Activated CD8-positive, alpha-beta memory T cell treated with anti-CD3 and anti-CD28 coated beads, Interleukin-2, amount 10 ng/mL, durations not matched to agents 7 days and 5 days (primary cell): Measurements from ENCODE around the gene NDC80. TPM values are rescaled to one million over a fixed set of nuclear protein-coding genes. Genes with fewer than 3 reads are reported as not detected.
A peak's percentile ranks its signal among the peaks of the same experiment; 100 is the strongest.

Experiments used
- ATAC-seq: fragments of 150-1000 bp; cut with Tn5 transposase; one replicate; pipeline ENCODE4 v1.10.0; 2021; ENCODE audit warnings: moderate library complexity
- CTCF ChIA-PET: fragments of 350-600 bp; sonication (Branson Sonifier 250); formaldehyde crosslinking; loops from one replicate; lab custom pipeline; 2021; ENCODE audit warnings: antibody characterized with exemption; lab: Charles Lee
- DNase-seq: peaks from one replicate; pipeline ENCODE4 v3.0.0-alpha.2; 2020
- H3K27ac Mint-ChIP-seq: one replicate; pipeline ENCODE4 v1.8.0; 2021; ENCODE audit warnings: mild to moderate bottlenecking, mixed read lengths
- H3K27me3 Mint-ChIP-seq: one replicate; pipeline ENCODE4 v1.8.0; 2021; ENCODE audit warnings: mixed read lengths
- H3K36me3 Mint-ChIP-seq: one replicate; pipeline ENCODE4 v1.8.0; 2021; ENCODE audit warnings: mild to moderate bottlenecking, mixed read lengths
- H3K4me1 Mint-ChIP-seq: one replicate; pipeline ENCODE4 v1.8.0; 2021; ENCODE audit warnings: mixed read lengths
- H3K4me3 Mint-ChIP-seq: one replicate; pipeline ENCODE4 v1.8.0; 2021; ENCODE audit warnings: mild to moderate bottlenecking, moderate library complexity, mixed read lengths
- H3K9me3 Mint-ChIP-seq: one replicate; pipeline ENCODE4 v1.8.0; 2022; ENCODE audit warnings: low read depth, mixed read lengths
- total RNA-seq, 2 experiments: library from RNA; stranded (reverse); gene quantifications; one replicate each; pipeline ENCODE4 v1.2.3, GENCODE V29; 2021

Gene NDC80
- total RNA-seq, 2 experiments from 2014 or later, result 83.9 to 101 TPM

- no peaks in the 10 kb centered on the region for H3K27me3 Mint-ChIP-seq
- peaks cover 42% of the 10 kb centered on the region for H3K36me3 Mint-ChIP-seq
- CTCF ChIA-PET, result interaction anchor here (0.8 to 2.5 kb wide), 2 partner anchors 27 to 111 kb away, joined by 3 to 8 read pairs; no protein-coding TSS in a partner anchor
- H3K4me3 Mint-ChIP-seq, result peak overlapping the region; percentile 97
- H3K4me1 Mint-ChIP-seq, result peaks cover 47% of the 10 kb centered on the region
- ATAC-seq (no peak), DNase-seq (no peak)
- no peaks in the 10 kb centered on the region for H3K9me3 Mint-ChIP-seq
- H3K27ac Mint-ChIP-seq, result peak overlapping the region; percentile 21
Observed at GRCh38 chr18:2569338-2570207, 1.8 kb upstream of the NDC80 start.

DNA sequence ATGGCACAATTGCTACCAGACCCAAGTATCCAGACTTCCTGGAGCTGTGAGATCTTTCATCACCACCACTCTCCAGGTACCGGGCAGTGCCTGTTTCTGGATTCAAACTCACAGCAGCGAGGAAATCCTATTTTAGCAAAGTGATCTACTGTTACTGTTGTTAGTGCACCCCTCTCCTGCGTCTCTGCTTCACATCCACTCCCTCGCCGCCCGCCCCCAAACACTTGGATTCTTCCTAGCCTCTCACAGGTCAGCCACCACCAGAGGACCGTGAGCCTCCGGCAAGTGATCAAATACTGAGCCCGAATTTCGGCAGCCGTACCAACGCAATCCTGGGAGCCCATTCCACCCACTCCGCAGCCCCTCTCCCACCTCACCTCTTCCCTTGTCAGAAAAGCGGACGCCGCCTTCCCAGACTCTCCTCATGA lies 571 bp upstream of the NDC80 start:
- Mint-ChIP-seq H3K4me3 (peak overlapping the region; percentile 97), H3K36me3 (peaks cover 44% of the 10 kb centered on the region), H3K4me1 (peaks cover 51% of the 10 kb centered on the region), H3K9me3 (no peaks in the 10 kb centered on the region), H3K27me3 (no peaks in the 10 kb centered on the region), H3K27ac (peak overlapping the region; percentile 99)
- CTCF ChIA-PET, result interaction anchor here (0.8 to 2.5 kb wide), 7 partner anchors 15 to 110 kb away, joined by 3 to 8 read pairs (median 4); partner anchors contain the start of gene SMCHD1
- DNase-seq, result peak; percentile 75
- ATAC-seq, result peak; percentile 58

DNA sequence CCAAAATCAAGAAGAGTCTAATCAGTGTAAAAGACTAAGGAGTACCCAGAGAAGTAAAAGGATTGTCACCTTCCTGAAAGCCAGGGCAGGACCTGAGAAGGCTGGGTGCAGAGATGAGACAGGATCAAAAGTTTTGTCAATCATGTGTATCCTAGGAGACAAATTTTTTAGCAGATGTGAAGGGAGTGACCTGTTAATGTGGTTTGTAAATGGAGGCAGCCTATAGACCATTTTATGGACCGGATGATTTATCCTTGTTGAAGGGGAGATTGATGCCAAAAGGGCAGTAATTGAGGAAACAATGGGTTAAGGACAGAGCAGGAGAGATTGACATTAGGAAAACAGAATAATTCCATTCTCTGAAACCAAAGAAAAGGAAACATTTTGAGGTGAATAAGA lies 813 bp downstream of the NDC80 start:
- ATAC-seq, result peak; percentile 20

GRCh38 chr18:2572892-2573291 lies 1.5 kb downstream of the NDC80 start:
- ATAC-seq (no peak), DNase-seq (no peak)
- CTCF ChIA-PET, result interaction anchor here (1.0 to 1.2 kb wide), 2 partner anchors 78 to 83 kb away, joined by 3 to 5 read pairs; no protein-coding TSS in a partner anchor
- H3K9me3 Mint-ChIP-seq, result no peaks in the 10 kb centered on the region
- H3K36me3 Mint-ChIP-seq, result peaks cover 50% of the 10 kb centered on the region
- H3K4me3 Mint-ChIP-seq, result peak overlapping the region; percentile 97
- no peaks in the 10 kb centered on the region for H3K27me3 Mint-ChIP-seq
- peak overlapping the region; percentile 99 for H3K27ac Mint-ChIP-seq
- H3K4me1 Mint-ChIP-seq, result peaks cover 56% of the 10 kb centered on the region

More for the DNA sequence above, 813 bp downstream of the NDC80 start:
- peak overlapping the region; percentile 99 for H3K27ac Mint-ChIP-seq
- H3K4me1 Mint-ChIP-seq, result peaks cover 55% of the 10 kb centered on the region
- no peaks in the 10 kb centered on the region for H3K9me3 Mint-ChIP-seq
- no peak for DNase-seq
- peak overlapping the region; percentile 97 for H3K4me3 Mint-ChIP-seq
- CTCF ChIA-PET, result interaction anchor here (0.5 to 2.5 kb wide), 4 partner anchors 30 to 957 kb away, joined by 3 to 8 read pairs (median 6); partner anchors contain the start of gene SMCHD1
- H3K36me3 Mint-ChIP-seq, result peaks cover 45% of the 10 kb centered on the region
- no peaks in the 10 kb centered on the region for H3K27me3 Mint-ChIP-seq

- no peaks in the 10 kb centered on the region for H3K27me3 Mint-ChIP-seq
- H3K4me1 Mint-ChIP-seq, result peaks cover 59% of the 10 kb centered on the region
- H3K4me3 Mint-ChIP-seq, result peak overlapping the region; percentile 97
- peaks cover 55% of the 10 kb centered on the region for H3K36me3 Mint-ChIP-seq
- no peaks in the 10 kb centered on the region for H3K9me3 Mint-ChIP-seq
- peak overlapping the region; percentile 45 for H3K27ac Mint-ChIP-seq
- CTCF ChIA-PET, result interaction anchor here (0.7 to 1.2 kb wide), 3 partner anchors 63 to 83 kb away, joined by 3 to 5 read pairs (median 4); no protein-coding TSS in a partner anchor
- ATAC-seq, result no peak
- no peak for DNase-seq
Observed at GRCh38 chr18:2573408-2573807, 2.1 kb downstream of the NDC80 start.

- Mint-ChIP-seq H3K9me3 (no peaks in the 10 kb centered on the region), H3K4me3 (no peak overlapping the region), H3K4me1 (peaks cover 40% of the 10 kb centered on the region), H3K36me3 (peaks cover 61% of the 10 kb centered on the region), H3K27me3 (no peaks in the 10 kb centered on the region), H3K27ac (peak overlapping the region; percentile 75)
- CTCF ChIA-PET, result interaction anchor here (0.7 kb wide), 1 partner anchor 94 kb away, joined by 3 read pairs; no protein-coding TSS in a partner anchor
- ATAC-seq (peak; percentile 50), DNase-seq (no peak)
Observed at GRCh38 chr18:2587788-2588187, 16.4 kb downstream of the NDC80 start.

DNA sequence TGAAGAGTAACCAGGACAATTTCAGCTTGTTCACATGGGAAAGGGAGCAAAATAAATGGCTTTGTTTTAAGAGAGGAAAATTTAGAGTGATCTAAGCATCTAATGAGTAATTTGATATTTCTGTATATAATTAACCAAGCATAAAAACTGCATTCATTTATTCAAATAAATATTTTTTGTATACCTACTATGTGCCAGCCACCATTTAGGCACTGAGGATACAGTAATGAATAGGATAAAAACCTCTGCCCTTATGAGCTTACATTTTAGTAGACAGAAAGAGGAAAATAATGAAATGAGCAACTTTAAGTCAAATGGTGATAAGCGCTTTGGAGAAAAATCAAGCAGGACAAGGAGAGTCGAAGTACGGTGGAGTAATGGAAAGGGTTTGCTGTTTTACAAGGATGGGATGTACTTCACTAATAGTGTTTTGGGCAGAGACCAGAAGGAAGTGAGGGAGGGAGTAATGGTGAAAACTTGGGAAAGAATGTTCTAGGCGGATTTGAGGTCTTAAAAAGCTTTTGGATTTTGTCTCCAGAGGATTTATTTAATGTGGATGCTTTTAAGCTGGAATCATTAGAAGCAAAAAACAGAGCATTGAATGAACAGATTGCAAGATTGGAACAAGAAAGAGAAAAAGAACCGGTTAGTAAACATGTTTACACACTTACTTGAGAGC lies 17.4 kb downstream of the NDC80 start:
- Mint-ChIP-seq H3K36me3 (peaks cover 60% of the 10 kb centered on the region), H3K27ac (peak overlapping the region; percentile 75), H3K4me3 (peak overlapping the region; percentile 22), H3K9me3 (no peaks in the 10 kb centered on the region), H3K4me1 (peaks cover 40% of the 10 kb centered on the region), H3K27me3 (no peaks in the 10 kb centered on the region)
- DNase-seq, result no peak
- CTCF ChIA-PET, result interaction anchor here (0.6 to 1.7 kb wide), 9 partner anchors 14 to 178 kb away, joined by 3 to 6 read pairs (median 3); no protein-coding TSS in a partner anchor
- ATAC-seq, result no peak

DNA sequence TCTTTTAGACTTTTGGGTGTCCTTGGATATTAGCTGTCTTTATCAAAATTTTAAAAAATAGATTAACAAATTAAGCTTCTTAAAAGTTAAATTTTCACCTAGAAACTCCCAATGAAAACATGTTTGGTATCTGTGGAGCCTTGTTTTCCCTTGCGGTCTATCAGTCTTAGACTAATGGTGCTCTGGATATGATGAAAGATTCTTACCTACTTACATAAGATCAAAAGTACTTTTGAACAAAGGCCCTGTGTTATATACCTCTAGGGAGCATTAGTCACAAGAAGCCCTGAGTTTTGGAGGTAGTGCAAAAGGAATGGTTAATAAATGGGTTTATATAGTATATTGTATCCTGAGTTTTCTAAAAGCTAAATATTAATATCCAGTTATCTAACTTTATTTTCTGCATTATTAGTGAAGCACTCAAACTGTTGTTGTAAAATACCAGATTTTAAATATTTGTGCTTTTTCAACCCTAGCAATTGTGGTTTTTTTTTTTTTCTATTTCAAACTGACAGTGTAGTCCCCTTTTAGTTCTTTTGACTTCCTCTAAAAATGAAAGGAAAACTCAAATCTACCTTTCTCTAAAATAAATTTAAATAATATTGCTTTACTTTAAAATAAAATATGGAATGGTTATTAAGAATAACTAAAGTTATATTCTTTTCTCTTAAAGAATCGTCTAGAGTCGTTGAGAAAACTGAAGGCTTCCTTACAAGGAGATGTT lies 18.1 kb downstream of the NDC80 start:
- Mint-ChIP-seq H3K4me1 (peaks cover 42% of the 10 kb centered on the region), H3K27me3 (no peaks in the 10 kb centered on the region), H3K9me3 (no peaks in the 10 kb centered on the region), H3K36me3 (peaks cover 65% of the 10 kb centered on the region), H3K27ac (peak overlapping the region; percentile 75), H3K4me3 (peak overlapping the region; percentile 4)
- peak; percentile 55 for ATAC-seq
- no peak for DNase-seq
- CTCF ChIA-PET, result interaction anchor here (0.9 to 1.7 kb wide), 7 partner anchors 13 to 177 kb away, joined by 3 to 6 read pairs (median 4); no protein-coding TSS in a partner anchor

DNA sequence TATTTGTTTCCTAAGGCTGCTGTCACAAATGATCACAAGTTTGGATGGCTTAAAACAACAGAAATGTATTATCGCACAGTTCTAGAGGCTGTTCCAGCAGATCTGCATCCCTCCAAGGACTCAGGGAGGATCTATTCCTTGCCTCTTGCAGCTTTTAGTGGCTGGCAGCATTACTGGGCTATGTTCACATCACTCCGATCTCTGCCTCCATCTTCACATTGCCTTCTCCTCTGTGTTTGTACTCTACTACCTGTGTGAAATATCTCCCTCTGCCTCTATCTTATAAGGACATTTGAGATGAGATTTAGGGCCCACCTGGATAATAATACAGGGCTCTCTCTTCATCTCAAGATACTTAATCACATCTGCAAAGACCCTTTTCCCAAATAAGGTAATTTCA lies 18.9 kb downstream of the NDC80 start:
- Mint-ChIP-seq H3K9me3 (no peaks in the 10 kb centered on the region), H3K36me3 (peaks cover 68% of the 10 kb centered on the region), H3K27me3 (no peaks in the 10 kb centered on the region), H3K4me1 (peaks cover 40% of the 10 kb centered on the region), H3K27ac (peak overlapping the region; percentile 75), H3K4me3 (peak overlapping the region; percentile 4)
- ATAC-seq, result peak; percentile 34
- DNase-seq, result no peak
- CTCF ChIA-PET, result interaction anchor here (1.2 kb wide), 1 partner anchor 12 kb away, joined by 3 read pairs; no protein-coding TSS in a partner anchor

- peaks cover 69% of the 10 kb centered on the region for H3K36me3 Mint-ChIP-seq
- H3K4me1 Mint-ChIP-seq, result peaks cover 19% of the 10 kb centered on the region
- no peaks in the 10 kb centered on the region for H3K27me3 Mint-ChIP-seq
- peaks cover 2% of the 10 kb centered on the region for H3K9me3 Mint-ChIP-seq
- ATAC-seq (no peak), DNase-seq (no peak)
- CTCF ChIA-PET, result no interaction called here
- peak overlapping the region; percentile 55 for H3K27ac Mint-ChIP-seq
- H3K4me3 Mint-ChIP-seq, result no peak overlapping the region
Observed at GRCh38 chr18:2597639-2598038, 26.3 kb downstream of the NDC80 start.

DNA sequence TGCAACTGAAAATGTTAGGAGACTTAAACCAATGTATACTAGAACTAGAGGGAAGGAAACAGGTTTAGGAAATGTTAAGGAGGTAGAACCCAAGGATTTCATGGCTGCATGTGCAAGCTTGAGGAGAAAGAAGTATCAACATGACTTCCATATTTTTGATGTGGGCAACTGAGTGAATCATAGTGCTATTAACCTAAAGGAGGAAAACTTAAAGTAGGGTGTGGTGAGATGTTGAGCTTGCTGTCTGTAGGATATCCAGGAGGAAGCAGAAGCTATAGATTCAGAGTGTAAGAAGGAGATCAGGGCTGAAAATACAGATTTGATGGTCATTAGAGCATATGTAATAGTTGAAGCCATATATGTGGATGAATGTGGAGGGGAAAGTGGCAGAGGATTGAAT lies 31.5 kb downstream of the NDC80 start:
- H3K4me3 Mint-ChIP-seq, result no peak overlapping the region
- ATAC-seq (no peak), DNase-seq (no peak)
- no peaks in the 10 kb centered on the region for H3K9me3 Mint-ChIP-seq
- H3K36me3 Mint-ChIP-seq, result peaks cover 63% of the 10 kb centered on the region
- H3K27me3 Mint-ChIP-seq, result no peaks in the 10 kb centered on the region
- CTCF ChIA-PET, result interaction anchor here (0.8 to 1.0 kb wide), 2 partner anchors 13 to 34 kb away, joined by 3 to 6 read pairs; no protein-coding TSS in a partner anchor
- peaks cover 36% of the 10 kb centered on the region for H3K4me1 Mint-ChIP-seq
- H3K27ac Mint-ChIP-seq, result peak overlapping the region; percentile 56

- DNase-seq (no peak), ATAC-seq (no peak)
- Mint-ChIP-seq H3K4me1 (peaks cover 34% of the 10 kb centered on the region), H3K9me3 (no peaks in the 10 kb centered on the region), H3K4me3 (peak overlapping the region; percentile 58), H3K27ac (peak overlapping the region; percentile 88), H3K27me3 (no peaks in the 10 kb centered on the region), H3K36me3 (peaks cover 63% of the 10 kb centered on the region)
- CTCF ChIA-PET, result interaction anchor here (0.6 to 1.8 kb wide), 7 partner anchors 13 to 65 kb away, joined by 3 to 11 read pairs (median 3); partner anchors contain the start of gene SMCHD1
Observed at GRCh38 chr18:2606335-2606734, 35.0 kb downstream of the NDC80 start.
